Loucy (cell line): ENCODE measurements around the gene ROBO2.

Experiments
- H2AFZ ChIP-seq: fragments of 200-600 bp; sonication (generic); 2 replicates; pipeline ENCODE4 v1.6.0; 2016; ENCODE audit warnings: antibody characterized with exemption, mild to moderate bottlenecking, low read length, moderate library complexity
- H3F3A ChIP-seq: fragments of 200-600 bp; 2 replicates; pipeline ENCODE4 v1.6.0; 2016; ENCODE audit warnings: antibody characterized with exemption, low read depth, mild to moderate bottlenecking
- H3K27me3 ChIP-seq: fragments of 200-600 bp; sonication (generic); 2 replicates; pipeline ENCODE4 v1.6.1; 2014; ENCODE audit warnings: low read length, mild to moderate bottlenecking; ENCODE audit not compliant: insufficient read depth, poor library complexity, severe bottlenecking
- H3K36me3 ChIP-seq: fragments of 200-600 bp; sonication (generic); 2 replicates; pipeline ENCODE4 v1.6.1; 2016; ENCODE audit warnings: low read length; ENCODE audit not compliant: insufficient read depth
- H3K4me1 ChIP-seq: fragments of 200-600 bp; sonication (generic); 2 replicates; pipeline ENCODE4 v1.5.1; 2014; ENCODE audit warnings: low read length, mild to moderate bottlenecking; ENCODE audit not compliant: insufficient read depth, poor library complexity, severe bottlenecking
- H3K4me2 ChIP-seq: fragments of 200-600 bp; sonication (generic); 2 replicates; pipeline ENCODE4 v1.6.0; 2014; ENCODE audit warnings: antibody characterized with exemption, low read length, low read depth, mild to moderate bottlenecking; ENCODE audit not compliant: poor library complexity, severe bottlenecking
- H3K4me3 ChIP-seq: fragments of 200-600 bp; sonication (generic); 2 replicates; pipeline ENCODE4 v1.5.1; 2014; ENCODE audit warnings: low read length, mild to moderate bottlenecking, mixed read lengths; ENCODE audit not compliant: poor library complexity, severe bottlenecking
- H3K79me2 ChIP-seq: fragments of 200-600 bp; sonication (generic); 2 replicates; pipeline ENCODE4 v1.6.1; 2014; ENCODE audit warnings: low read length; ENCODE audit not compliant: insufficient read depth
- H3K9ac ChIP-seq: fragments of 200-600 bp; sonication (generic); 2 replicates; pipeline ENCODE4 v1.6.0; 2014; ENCODE audit warnings: mild to moderate bottlenecking, low read depth, low read length, moderate library complexity; ENCODE audit not compliant: poor library complexity, severe bottlenecking
- H3K9me2 ChIP-seq: fragments of 200-600 bp; sonication (generic); replicated peaks from 2 replicates; pipeline ENCODE4 v1.6.1; 2016; ENCODE audit warnings: low read depth, low read length, mixed read lengths
- H3K9me3 ChIP-seq: fragments of 200-600 bp; sonication (generic); 2 replicates; pipeline ENCODE4 v1.6.1; 2014; ENCODE audit warnings: mild to moderate bottlenecking, antibody characterized with exemption, low read length, low read depth; ENCODE audit not compliant: insufficient read depth
- H4K20me1 ChIP-seq: fragments of 200-600 bp; sonication (generic); 2 replicates; pipeline ENCODE4 v1.6.0; 2014; ENCODE audit warnings: antibody characterized with exemption, low read length, mild to moderate bottlenecking; ENCODE audit not compliant: insufficient read depth, poor library complexity, severe bottlenecking
- CTCF ChIP-seq: fragments of 200-600 bp; sonication (generic); conservative IDR thresholded peaks from 2 replicates; pipeline ENCODE4 v1.5.1; 2014; ENCODE audit warnings: mild to moderate bottlenecking, antibody characterized with exemption, low read length
- EZH2phosphoT487 ChIP-seq: fragments of 200-600 bp; IDR thresholded peaks from 2 replicates; pipeline ENCODE4 v1.6.1; 2018; ENCODE audit warnings: antibody characterized with exemption, mild to moderate bottlenecking, moderate library complexity, borderline replicate concordance

ROBO2 gene

GRCh38 chr3:77065750-77066149, 25.9 kb downstream of the ROBO2 start:
- Histone ChIP-seq H2AFZ (no peak overlapping the region), H3K9ac (no peak overlapping the region), H3K9me3 (peaks cover 15% of the 10 kb centered on the region; the same call in 1 of the 2 replicates), H3K4me2 (no peak overlapping the region), H3K4me3 (no peak overlapping the region), H3K27me3 (no peaks in the 10 kb centered on the region), H3K9me2 (no peaks in the 10 kb centered on the region), H3F3A (no peaks in the 10 kb centered on the region), H3K79me2 (no peaks in the 10 kb centered on the region), H4K20me1 (no peaks in the 10 kb centered on the region), H3K36me3 (no peaks in the 10 kb centered on the region), H3K4me1 (no peaks in the 10 kb centered on the region)
- TF ChIP-seq CTCF = no peak
- TF ChIP-seq EZH2phosphoT487 = no peak

GRCh38 chr3:77066829-77067228, 26.9 kb downstream of the ROBO2 start:
- Histone ChIP-seq H3K4me2 (no peak overlapping the region), H3K9me3 (peaks cover 12% of the 10 kb centered on the region; the same call in 1 of the 2 replicates), H3K4me1 (no peaks in the 10 kb centered on the region), H3K79me2 (no peaks in the 10 kb centered on the region), H3K9me2 (no peaks in the 10 kb centered on the region), H3K9ac (no peak overlapping the region), H3K4me3 (no peak overlapping the region), H4K20me1 (no peaks in the 10 kb centered on the region), H3K27me3 (no peaks in the 10 kb centered on the region), H3K36me3 (no peaks in the 10 kb centered on the region), H3F3A (no peaks in the 10 kb centered on the region), H2AFZ (no peak overlapping the region)
- TF ChIP-seq EZH2phosphoT487 = no peak
- no peak for TF ChIP-seq CTCF

- Histone ChIP-seq H3K9me2 (no peaks in the 10 kb centered on the region), H3K36me3 (no peaks in the 10 kb centered on the region), H3K4me3 (no peak overlapping the region), H4K20me1 (no peaks in the 10 kb centered on the region), H3K4me1 (no peaks in the 10 kb centered on the region), H3K9me3 (no peaks in the 10 kb centered on the region), H3F3A (no peaks in the 10 kb centered on the region), H3K79me2 (no peaks in the 10 kb centered on the region), H3K4me2 (no peak overlapping the region), H3K27me3 (no peaks in the 10 kb centered on the region), H3K9ac (no peak overlapping the region), H2AFZ (no peak overlapping the region)
- TF ChIP-seq EZH2phosphoT487 (no peak), CTCF (no peak)
Measured at GRCh38 chr3:77068808-77069207, 28.9 kb downstream of the ROBO2 start.
